Subcutaneous abdominal adipose tissue (tissue), 5 donors: ENCODE results near the gene CNNM4.

Experiments used
- H3K27ac ChIP-seq: one replicate; pipeline ENCODE4 v1.7.0; 2013; ENCODE audit warnings: low read depth, mild to moderate bottlenecking, inconsistent platforms, low read length, moderate library complexity
- H3K27me3 ChIP-seq, 5 donors: one replicate each; pipeline ENCODE4 v1.7.0; 2013; ENCODE audit warnings: low read length in 5 of 5, inconsistent platforms in 1 of 5; ENCODE audit not compliant: control insufficient read depth in 5 of 5, insufficient read depth in 4 of 5
- H3K36me3 ChIP-seq, 5 donors: one replicate each; pipeline ENCODE4 v1.7.0; 2013; ENCODE audit warnings: low read length in 5 of 5; ENCODE audit not compliant: control insufficient read depth in 5 of 5, insufficient read depth in 5 of 5
- H3K4me1 ChIP-seq, 5 donors: one replicate each; pipeline ENCODE4 v1.7.0; 2013; ENCODE audit warnings: low read length in 5 of 5, mild to moderate bottlenecking in 3 of 5, moderate library complexity in 1 of 5; ENCODE audit not compliant: control insufficient read depth in 5 of 5, insufficient read depth in 5 of 5
- H3K4me3 ChIP-seq, 5 donors: one replicate each; pipeline ENCODE4 v1.7.0; 2013; ENCODE audit warnings: low read length in 5 of 5, low read depth in 1 of 5
- H3K9ac ChIP-seq, 5 donors: one replicate each; pipeline ENCODE4 v1.7.0; 2013; ENCODE audit warnings: low read length in 5 of 5, mild to moderate bottlenecking in 4 of 5, moderate library complexity in 3 of 5
- H3K9me3 ChIP-seq, 5 donors: one replicate each; pipeline ENCODE4 v1.7.0; 2013; ENCODE audit warnings: low read length in 5 of 5; ENCODE audit not compliant: control insufficient read depth in 5 of 5
- donor health status: healthy.
- donor health status: healthy.
- donor health status: healthy.
- donor health status: healthy.
- donor health status: healthy.

Gene CNNM4

DNA sequence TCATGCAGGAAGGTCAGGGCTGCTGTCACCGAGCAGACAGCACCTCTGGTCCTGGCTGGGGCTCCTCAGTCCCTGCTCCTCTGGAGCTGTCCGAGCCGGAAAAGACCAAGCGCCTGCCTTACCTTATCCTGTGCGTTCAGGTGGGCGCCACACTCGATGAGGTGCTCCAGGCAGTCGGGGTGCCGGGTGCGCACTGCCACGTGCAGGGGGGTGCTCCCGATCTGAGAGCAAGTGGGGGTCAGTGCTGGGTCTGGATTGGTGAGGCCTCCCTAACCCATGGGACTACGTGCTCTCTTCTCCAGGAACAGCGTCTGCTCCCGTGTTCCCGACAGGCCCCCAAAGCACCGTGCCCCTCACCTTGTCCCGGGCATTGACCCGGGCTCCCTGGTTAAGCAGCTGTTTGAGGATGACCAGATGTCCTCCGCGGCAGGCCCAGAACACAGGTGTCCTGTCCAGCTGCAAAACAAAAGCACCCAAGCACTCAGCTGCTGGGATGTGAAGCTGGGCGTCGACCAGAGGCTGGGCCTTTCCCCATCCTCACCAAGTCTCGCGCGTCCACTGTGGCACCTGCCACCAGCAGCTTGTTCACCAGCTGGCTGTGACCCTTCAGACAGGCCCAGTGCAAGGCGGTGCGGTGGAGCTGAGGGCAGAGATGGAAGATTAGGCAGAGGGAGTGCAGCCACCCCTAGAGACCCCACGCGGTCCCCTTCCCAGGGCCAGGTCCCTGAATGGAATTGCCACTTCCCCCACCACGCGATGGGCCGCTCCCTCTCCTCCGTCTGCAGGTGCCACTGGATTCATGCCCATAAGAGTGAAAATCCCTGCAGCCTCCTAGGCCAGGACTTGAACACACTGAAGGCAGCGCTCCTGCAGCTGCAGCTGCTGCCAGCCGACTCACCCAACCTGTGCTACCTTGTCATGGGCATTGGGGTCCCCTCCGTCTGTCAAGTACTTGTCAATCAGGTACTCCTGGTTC, 79.5 kb downstream of the CNNM4 start:
- H3K36me3 ChIP-seq: peaks cover 2 to 20% (median 11%) of the 10 kb centered on the region in 5 donors
- no peak overlapping the region for H3K9ac ChIP-seq
- H3K27me3 ChIP-seq: no peaks in the 10 kb centered on the region
- no peak overlapping the region for H3K4me3 ChIP-seq
- H3K27ac ChIP-seq: no peak overlapping the region
- peaks cover 0 to 11% (median 8%) of the 10 kb centered on the region in 5 donors for H3K4me1 ChIP-seq
- no peaks in the 10 kb centered on the region for H3K9me3 ChIP-seq

DNA sequence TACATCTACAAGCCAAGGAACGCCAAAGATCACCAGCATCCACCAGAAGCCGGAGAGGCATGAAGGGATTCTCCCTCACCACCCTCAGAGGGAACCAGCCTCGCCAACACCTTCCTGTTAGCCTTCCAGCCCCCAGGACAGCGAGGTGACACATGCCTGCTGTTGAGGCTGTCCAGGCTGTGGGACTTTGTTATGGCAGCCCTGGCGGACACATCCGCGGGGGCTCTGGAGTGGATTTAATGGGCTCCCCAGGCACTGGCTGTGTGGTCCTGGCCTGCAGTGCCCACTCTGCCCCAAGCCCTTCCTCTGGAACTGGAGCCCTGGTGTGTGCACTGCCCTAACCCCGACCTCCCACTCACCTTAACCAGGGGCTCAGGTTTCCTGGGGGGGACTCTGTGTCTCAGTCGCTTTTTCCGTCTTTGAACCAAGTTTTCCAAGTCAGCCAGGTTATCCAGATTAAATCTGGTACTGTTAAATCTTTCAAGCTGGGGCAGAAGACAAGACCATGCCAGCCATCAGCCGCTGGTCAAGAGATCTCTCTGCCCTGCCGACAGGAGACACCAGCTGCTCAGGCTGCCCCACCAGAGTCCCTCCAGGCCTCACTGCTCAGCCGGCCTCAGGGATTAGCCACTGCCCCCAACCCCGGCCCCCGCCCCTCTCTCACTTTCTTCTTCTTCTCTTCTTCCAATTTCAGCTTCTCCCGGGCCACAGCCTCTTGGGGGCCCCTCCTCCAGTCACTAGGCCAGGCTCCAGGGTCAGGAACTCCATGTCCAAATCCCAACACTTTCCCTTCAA, 81.2 kb downstream of the CNNM4 start:
- H3K27ac ChIP-seq: no peak overlapping the region
- H3K9me3 ChIP-seq: no peaks in the 10 kb centered on the region
- no peak overlapping the region for H3K4me3 ChIP-seq
- no peaks in the 10 kb centered on the region for H3K27me3 ChIP-seq
- H3K36me3 ChIP-seq: peaks cover 2 to 26% (median 15%) of the 10 kb centered on the region in 5 donors
- peaks cover 0 to 11% (median 8%) of the 10 kb centered on the region in 5 donors for H3K4me1 ChIP-seq
- H3K9ac ChIP-seq: no peak overlapping the region

DNA sequence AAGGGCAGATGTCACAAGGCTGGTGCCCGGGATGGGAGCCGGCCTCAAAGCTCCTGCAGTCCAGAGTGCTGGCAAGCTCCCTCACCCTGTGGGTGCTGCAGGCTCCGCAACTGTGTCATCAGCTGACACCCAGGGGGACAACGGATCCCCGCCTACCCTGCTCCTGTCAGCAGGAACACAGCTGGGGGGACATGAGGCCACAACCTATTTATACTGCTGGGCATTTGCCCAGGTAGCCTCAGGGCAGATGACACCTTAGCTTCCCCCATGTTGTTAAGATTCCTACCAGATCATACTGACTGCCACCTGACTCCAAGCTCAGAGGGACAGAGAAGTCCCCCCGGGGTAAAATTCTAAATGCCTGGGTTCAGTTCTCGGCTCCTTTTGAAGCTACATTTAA, 81.9 kb downstream of the CNNM4 start:
- Histone ChIP-seq H3K36me3 (peaks cover 0 to 27% (median 18%) of the 10 kb centered on the region in 5 donors), H3K27me3 (no peaks in the 10 kb centered on the region), H3K27ac (no peak overlapping the region), H3K4me1 (peaks cover 0 to 11% (median 8%) of the 10 kb centered on the region in 5 donors), H3K9ac (no peak overlapping the region), H3K4me3 (no peak overlapping the region), H3K9me3 (no peaks in the 10 kb centered on the region)

GRCh38 chr2:96843538-96844268, 83.0 kb downstream of the CNNM4 start, which contains the start of gene ANKRD23:
Gene ANKRD23, minus strand, starts transcription at chr2:96844021. Its CDS starts 29 bp downstream, at chr2:96843992.
- no peaks in the 10 kb centered on the region for H3K9me3 ChIP-seq
- no peak within 1 kb of the TSS for H3K4me3 ChIP-seq
- H3K27ac ChIP-seq: no peak within 1 kb of the TSS
- no peak within 1 kb of the TSS for H3K9ac ChIP-seq
- H3K36me3 ChIP-seq: peaks cover 0 to 30% (median 18%) of the 10 kb centered on the region in 5 donors
- peaks cover 0 to 11% (median 8%) of the 10 kb centered on the region in 5 donors for H3K4me1 ChIP-seq
- no peaks in the 10 kb centered on the region for H3K27me3 ChIP-seq

DNA sequence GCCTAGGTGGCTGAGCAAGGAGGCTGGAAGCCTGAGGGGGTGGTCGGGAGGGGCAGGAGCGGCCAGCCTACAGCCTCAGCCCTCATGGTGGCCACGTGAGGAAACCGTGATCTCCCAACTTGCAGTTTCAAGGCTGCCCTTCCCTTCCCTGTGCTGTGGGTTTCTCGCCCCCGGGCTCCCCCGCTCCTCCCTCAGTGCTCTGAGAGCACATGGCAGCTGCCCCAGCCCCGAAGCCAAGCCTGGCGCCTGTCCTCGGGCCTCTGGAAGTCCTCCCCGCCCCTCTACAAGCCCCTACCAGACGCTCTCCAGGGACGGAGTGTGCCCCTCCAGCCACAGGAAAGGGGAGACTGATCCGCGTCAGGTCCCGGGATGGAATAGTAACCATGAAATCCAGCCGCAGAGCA, 83.7 kb downstream of the CNNM4 start:
- peaks cover 0 to 32% (median 18%) of the 10 kb centered on the region in 5 donors for H3K36me3 ChIP-seq
- no peaks in the 10 kb centered on the region for H3K27me3 ChIP-seq
- no peak overlapping the region for H3K9ac ChIP-seq
- H3K27ac ChIP-seq: no peak overlapping the region
- H3K4me3 ChIP-seq: no peak overlapping the region
- no peaks in the 10 kb centered on the region for H3K9me3 ChIP-seq
- H3K4me1 ChIP-seq: peaks cover 0 to 5% (median 4%) of the 10 kb centered on the region in 5 donors

DNA sequence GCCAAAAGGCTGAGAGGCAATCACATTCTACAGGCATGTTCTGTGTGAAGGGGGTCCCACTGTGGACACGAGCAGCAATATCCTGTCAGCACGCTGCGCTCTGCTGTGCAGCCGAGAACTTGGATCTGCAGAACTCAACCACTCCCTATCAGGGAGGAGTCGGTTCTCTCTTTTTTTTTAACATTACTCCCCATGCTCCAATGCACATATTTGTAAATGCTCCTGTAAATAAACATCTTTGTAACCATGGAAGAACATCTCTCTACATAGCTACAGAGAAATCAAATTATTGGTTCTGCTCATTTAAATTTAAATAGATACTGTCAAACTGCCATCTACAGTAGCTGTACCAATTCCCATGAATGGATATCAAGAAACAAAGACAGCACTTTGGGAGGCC, 86.1 kb downstream of the CNNM4 start:
- Histone ChIP-seq H3K9me3 (no peaks in the 10 kb centered on the region), H3K4me1 (no peaks in the 10 kb centered on the region), H3K4me3 (no peak overlapping the region), H3K27ac (no peak overlapping the region), H3K27me3 (no peaks in the 10 kb centered on the region), H3K36me3 (peaks cover 0 to 34% (median 34%) of the 10 kb centered on the region in 5 donors), H3K9ac (no peak overlapping the region)

DNA sequence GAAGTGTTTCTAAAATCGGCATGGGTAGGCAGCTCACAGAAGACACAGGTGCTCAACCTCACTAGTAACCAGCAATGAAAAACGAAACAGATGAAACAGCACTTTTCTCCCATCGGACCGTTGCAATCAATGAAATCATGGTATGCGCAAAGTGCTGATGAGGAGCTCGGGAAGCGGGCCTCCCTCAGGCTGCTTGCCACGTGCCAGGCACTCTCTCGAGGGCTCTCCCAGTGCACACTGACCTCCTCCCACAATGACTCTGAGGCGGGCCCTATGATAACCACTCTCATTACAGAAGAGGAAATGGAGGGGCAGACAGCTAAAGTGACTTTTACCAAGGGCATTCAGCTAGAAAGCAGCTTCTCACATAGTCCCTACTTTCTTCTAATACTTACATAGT, 86.9 kb downstream of the CNNM4 start:
- Histone ChIP-seq H3K4me1 (no peaks in the 10 kb centered on the region), H3K9me3 (no peaks in the 10 kb centered on the region), H3K27me3 (no peaks in the 10 kb centered on the region), H3K27ac (no peak overlapping the region), H3K36me3 (peaks cover 0 to 38% (median 35%) of the 10 kb centered on the region in 5 donors), H3K4me3 (no peak overlapping the region), H3K9ac (no peak overlapping the region)

DNA sequence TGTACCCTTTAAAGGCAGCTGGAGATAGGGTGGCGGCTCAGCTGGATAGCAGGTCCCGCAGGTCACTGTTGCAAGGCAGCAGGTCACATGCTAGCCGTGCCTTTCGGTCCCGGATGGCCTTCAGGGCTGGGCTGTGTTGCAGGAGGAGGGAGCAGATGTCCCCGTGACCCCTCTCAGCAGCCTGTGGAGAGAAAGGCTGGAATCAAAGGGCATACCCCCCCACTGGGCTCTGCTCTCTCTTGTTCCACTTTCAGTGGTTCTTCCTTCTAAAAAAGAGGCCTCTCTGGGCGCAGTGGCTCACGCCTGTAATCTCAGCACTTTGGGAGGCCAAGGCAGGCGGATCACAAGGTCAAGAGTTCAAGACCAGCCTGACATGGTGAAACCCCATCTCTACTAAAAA, 87.6 kb downstream of the CNNM4 start:
- no peaks in the 10 kb centered on the region for H3K9me3 ChIP-seq
- H3K27me3 ChIP-seq: no peaks in the 10 kb centered on the region
- no peaks in the 10 kb centered on the region for H3K4me1 ChIP-seq
- H3K9ac ChIP-seq: no peak overlapping the region
- H3K27ac ChIP-seq: no peak overlapping the region
- peaks cover 3 to 45% (median 42%) of the 10 kb centered on the region in 5 donors for H3K36me3 ChIP-seq
- H3K4me3 ChIP-seq: no peak overlapping the region

GRCh38 chr2:96852667-96853066, 92.0 kb downstream of the CNNM4 start:
- H3K27me3 ChIP-seq: no peaks in the 10 kb centered on the region

More at GRCh38 chr2:96852667-96853066, 92.0 kb downstream of the CNNM4 start:
- H3K36me3 ChIP-seq: peaks cover 3 to 43% (median 36%) of the 10 kb centered on the region in 5 donors
- H3K9ac ChIP-seq: no peak overlapping the region
- no peaks in the 10 kb centered on the region for H3K9me3 ChIP-seq
- no peak overlapping the region for H3K4me3 ChIP-seq
- H3K27ac ChIP-seq: no peak overlapping the region
- H3K4me1 ChIP-seq: peaks cover 4 to 14% (median 13%) of the 10 kb centered on the region in 5 donors
